ENCODE measurements around the gene GRHPR. TPM values are rescaled to one million over a fixed set of nuclear protein-coding genes. Genes with fewer than 3 reads are reported as not detected.

The GRHPR gene
- polyA plus RNA-seq, 1 experiment, result 96.1 TPM

DNA sequence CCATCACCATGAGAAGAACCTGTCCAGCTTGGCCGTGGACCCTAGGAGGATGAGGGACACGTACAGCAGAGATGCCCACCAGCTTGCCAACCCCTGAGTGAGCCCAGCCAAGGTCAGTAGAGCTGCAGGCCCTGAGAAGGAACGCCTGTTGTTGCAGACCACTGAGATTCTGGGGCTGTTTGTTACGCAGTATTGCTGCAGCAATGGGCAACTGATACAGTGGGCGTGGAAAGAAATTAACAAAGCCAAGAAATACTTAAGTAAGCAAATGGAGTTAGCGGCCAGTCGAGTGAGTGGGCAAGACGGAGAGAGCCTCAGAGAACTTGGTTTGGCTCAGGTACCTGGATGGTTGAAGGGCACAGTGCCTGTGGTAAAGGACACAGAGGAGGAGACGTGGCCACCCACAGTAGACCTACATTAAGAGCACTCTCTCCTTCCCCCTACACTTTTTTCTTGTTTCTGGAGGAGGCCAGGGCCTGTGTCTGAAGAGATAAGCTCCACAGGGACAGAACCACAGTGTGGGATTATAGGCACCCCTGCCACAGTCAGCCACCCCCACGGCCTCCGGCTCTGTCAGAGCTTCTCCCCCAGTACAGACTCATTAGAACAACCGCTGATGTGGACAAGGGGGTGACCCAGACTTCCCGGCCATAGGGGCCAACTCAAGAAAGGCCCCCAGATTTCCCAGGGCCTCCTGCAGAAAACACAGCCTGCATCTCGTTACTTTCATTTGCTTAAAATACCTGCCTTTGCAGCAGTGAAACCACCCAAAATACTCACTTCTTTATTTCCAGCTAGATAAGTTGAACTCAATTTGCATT is 40.1 kb upstream of the GRHPR start:
- Histone ChIP-seq H3K27me3 (ENCODE audit: control insufficient read depth, insufficient read depth, low read length) (peaks cover 27% of the 10 kb centered on the region), H3K27ac (ENCODE audit: low read depth, low read length) (no peak overlapping the region), H3K9me3 (ENCODE audit: control insufficient read depth, insufficient read depth, low read length) (no peaks in the 10 kb centered on the region), H3K4me3 (ENCODE audit: low read depth, low read length) (no peak overlapping the region)
- no peak for DNase-seq (ENCODE audit: low read depth, low spot score)
- ChIA-PET POLR2A (no interaction called here), CTCF (no interaction called here)
- TF ChIP-seq, protein P1, sequence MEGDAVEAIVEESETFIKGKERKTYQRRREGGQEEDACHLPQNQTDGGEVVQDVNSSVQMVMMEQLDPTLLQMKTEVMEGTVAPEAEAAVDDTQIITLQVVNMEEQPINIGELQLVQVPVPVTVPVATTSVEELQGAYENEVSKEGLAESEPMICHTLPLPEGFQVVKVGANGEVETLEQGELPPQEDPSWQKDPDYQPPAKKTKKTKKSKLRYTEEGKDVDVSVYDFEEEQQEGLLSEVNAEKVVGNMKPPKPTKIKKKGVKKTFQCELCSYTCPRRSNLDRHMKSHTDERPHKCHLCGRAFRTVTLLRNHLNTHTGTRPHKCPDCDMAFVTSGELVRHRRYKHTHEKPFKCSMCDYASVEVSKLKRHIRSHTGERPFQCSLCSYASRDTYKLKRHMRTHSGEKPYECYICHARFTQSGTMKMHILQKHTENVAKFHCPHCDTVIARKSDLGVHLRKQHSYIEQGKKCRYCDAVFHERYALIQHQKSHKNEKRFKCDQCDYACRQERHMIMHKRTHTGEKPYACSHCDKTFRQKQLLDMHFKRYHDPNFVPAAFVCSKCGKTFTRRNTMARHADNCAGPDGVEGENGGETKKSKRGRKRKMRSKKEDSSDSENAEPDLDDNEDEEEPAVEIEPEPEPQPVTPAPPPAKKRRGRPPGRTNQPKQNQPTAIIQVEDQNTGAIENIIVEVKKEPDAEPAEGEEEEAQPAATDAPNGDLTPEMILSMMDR (IDR thresholded peaks at IDR 0.05; ENCODE audit: low read depth, low read length), result no peak

GRCh38 chr9:37382982-37383357 is 39.5 kb upstream of the GRHPR start:
- CTCF ChIA-PET, result no interaction called here
- no peak for DNase-seq (ENCODE audit: low read depth, low spot score)

DNA sequence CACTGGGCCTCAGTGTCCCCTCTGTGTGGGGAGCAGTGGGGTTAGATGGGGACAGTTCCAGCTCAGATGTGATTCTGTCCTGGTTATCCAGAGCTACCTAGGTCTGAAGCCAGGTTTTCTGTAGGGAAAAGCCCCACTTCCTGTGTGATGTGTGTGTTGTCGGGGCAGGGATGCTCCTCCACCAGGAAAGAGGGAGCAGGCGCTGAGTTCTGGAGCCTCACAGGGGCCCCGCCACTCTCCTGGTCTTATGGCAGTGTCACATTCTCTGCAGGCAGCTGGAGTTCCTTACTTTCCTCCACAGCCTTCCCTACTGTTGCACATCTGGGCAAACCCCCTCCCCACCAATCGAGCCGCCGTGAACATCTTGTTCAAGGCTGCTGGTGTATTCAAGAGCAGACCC is 39.1 kb upstream of the GRHPR start:
- CTCF ChIA-PET, result no interaction called here
- POLR2A ChIA-PET, result no interaction called here
- Histone ChIP-seq H3K9me3 (ENCODE audit: control insufficient read depth, insufficient read depth, low read length) (no peaks in the 10 kb centered on the region), H3K27ac (ENCODE audit: low read depth, low read length) (no peak overlapping the region), H3K4me3 (ENCODE audit: low read depth, low read length) (no peak overlapping the region), H3K27me3 (ENCODE audit: control insufficient read depth, insufficient read depth, low read length) (peaks cover 22% of the 10 kb centered on the region)
- TF ChIP-seq, protein P1 (IDR thresholded peaks at IDR 0.05; ENCODE audit: low read depth, low read length), result no peak
- no peak for DNase-seq (ENCODE audit: low read depth, low spot score)

More at GRCh38 chr9:37382982-37383357, 39.5 kb upstream of the GRHPR start:
- H3K27me3 ChIP-seq (ENCODE audit: control insufficient read depth, insufficient read depth, low read length), result peaks cover 26% of the 10 kb centered on the region
- TF ChIP-seq, protein P1 (IDR thresholded peaks at IDR 0.05; ENCODE audit: low read depth, low read length), result no peak
- H3K27ac ChIP-seq (ENCODE audit: low read depth, low read length), result no peak overlapping the region
- H3K9me3 ChIP-seq (ENCODE audit: control insufficient read depth, insufficient read depth, low read length), result no peaks in the 10 kb centered on the region
- POLR2A ChIA-PET, result no interaction called here
- H3K4me3 ChIP-seq (ENCODE audit: low read depth, low read length), result no peak overlapping the region

DNA sequence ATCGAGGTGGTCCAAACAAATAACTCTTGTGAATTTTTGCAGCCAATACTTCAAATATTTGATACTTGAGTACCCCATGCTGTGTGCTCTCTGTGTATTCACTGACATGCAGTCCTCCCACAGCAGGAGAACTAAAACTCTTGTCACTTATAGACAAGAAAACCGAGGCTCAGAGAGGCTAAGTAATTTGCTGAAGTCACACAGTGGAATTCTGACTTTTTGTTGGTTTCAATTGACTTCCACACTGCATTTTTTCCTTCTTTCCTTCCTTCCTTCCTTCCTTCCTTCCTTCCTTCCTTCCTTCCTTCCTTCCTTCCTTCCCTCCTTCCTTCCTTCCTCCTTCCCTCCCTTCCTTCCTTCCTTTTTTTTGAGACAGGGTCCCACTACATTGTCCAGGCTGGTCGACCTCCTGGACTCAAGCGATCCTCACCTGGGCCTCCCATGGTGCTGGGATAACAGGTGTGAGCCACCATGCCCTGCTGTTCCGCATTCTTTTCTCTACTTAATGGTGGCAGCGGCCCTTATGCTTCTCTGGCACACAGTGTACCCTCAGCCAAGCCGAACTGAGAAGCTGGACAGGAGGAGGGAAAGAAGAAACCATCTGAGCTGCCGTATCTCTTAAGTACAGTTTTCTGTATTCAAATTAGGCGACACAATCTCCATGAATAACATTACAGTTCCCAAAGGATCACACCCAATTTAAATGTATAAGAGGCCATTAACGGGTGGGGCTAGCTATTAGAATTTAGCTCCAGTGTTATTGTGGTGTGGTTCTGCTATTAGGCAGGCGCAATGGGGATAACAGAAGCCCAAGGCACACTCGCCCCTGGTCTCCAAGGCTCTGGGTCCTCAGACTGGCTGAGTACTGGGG is 38.4 kb upstream of the GRHPR start:
- ChIA-PET POLR2A (no interaction called here), CTCF (no interaction called here)
- Histone ChIP-seq H3K4me3 (ENCODE audit: low read depth, low read length) (no peak overlapping the region), H3K27me3 (ENCODE audit: control insufficient read depth, insufficient read depth, low read length) (peaks cover 21% of the 10 kb centered on the region), H3K27ac (ENCODE audit: low read depth, low read length) (no peak overlapping the region), H3K9me3 (ENCODE audit: control insufficient read depth, insufficient read depth, low read length) (no peaks in the 10 kb centered on the region)
- TF ChIP-seq, protein P1 (IDR thresholded peaks at IDR 0.05; ENCODE audit: low read depth, low read length), result no peak
- no peak for DNase-seq (ENCODE audit: low read depth, low spot score)

GRCh38 chr9:37385286-37385685 is 37.2 kb upstream of the GRHPR start:
- POLR2A ChIA-PET, result no interaction called here
- no peak for DNase-seq (ENCODE audit: low read depth, low spot score)
- Histone ChIP-seq H3K4me3 (ENCODE audit: low read depth, low read length) (no peak overlapping the region), H3K27ac (ENCODE audit: low read depth, low read length) (no peak overlapping the region), H3K27me3 (ENCODE audit: control insufficient read depth, insufficient read depth, low read length) (peaks cover 19% of the 10 kb centered on the region), H3K9me3 (ENCODE audit: control insufficient read depth, insufficient read depth, low read length) (no peaks in the 10 kb centered on the region)
- CTCF ChIA-PET, result no interaction called here
- TF ChIP-seq, protein P1 (IDR thresholded peaks at IDR 0.05; ENCODE audit: low read depth, low read length), result no peak
